ES-I3 (cell line): ENCODE measurements around the gene TMEM203.

Experiments used
- H3K36me3 ChIP-seq: 2 replicates; pipeline ENCODE4 v1.6.1; 2013; ENCODE audit warnings: mild to moderate bottlenecking, low read length, control low read depth, moderate library complexity; ENCODE audit not compliant: insufficient read depth
- H3K4me1 ChIP-seq: 2 replicates; pipeline ENCODE4 v1.6.1; 2013; ENCODE audit warnings: mild to moderate bottlenecking, control low read depth, low read length; ENCODE audit not compliant: insufficient read depth
- H3K9ac ChIP-seq: 2 replicates; pipeline ENCODE4 v1.6.1; 2013; ENCODE audit warnings: low read depth, mild to moderate bottlenecking, low read length, moderate library complexity
- H3K9me3 ChIP-seq: 2 replicates; pipeline ENCODE4 v1.6.1; 2013; ENCODE audit warnings: mild to moderate bottlenecking, low read length, moderate library complexity; ENCODE audit not compliant: control insufficient read depth, insufficient read depth

TMEM203 gene

DNA sequence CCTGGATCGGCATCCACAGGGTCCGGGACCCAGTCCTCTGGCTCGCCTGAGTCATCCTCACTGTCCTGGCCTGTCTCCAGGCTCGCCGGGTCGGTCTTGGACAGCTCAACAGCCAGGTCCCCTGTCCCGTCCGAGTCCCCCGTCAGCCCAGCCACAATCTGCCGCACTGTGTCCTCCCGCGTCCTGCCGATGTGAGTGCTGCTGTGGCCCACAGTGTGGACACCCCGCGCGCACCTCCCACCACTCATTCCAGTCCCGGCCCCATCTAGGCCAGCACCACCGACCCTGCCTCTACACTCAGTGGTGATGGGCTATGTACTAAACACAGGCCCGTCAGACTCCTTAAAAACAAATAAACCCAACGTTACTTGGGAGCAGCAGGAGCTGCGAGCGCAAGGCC, 23.8 kb downstream of the TMEM203 start:
- H3K4me1 ChIP-seq: no peaks in the 10 kb centered on the region
- no peak overlapping the region for H3K9ac ChIP-seq
- peaks cover 8% of the 10 kb centered on the region; the same call in 1 of the 2 replicates for H3K36me3 ChIP-seq
- H3K9me3 ChIP-seq: no peaks in the 10 kb centered on the region

DNA sequence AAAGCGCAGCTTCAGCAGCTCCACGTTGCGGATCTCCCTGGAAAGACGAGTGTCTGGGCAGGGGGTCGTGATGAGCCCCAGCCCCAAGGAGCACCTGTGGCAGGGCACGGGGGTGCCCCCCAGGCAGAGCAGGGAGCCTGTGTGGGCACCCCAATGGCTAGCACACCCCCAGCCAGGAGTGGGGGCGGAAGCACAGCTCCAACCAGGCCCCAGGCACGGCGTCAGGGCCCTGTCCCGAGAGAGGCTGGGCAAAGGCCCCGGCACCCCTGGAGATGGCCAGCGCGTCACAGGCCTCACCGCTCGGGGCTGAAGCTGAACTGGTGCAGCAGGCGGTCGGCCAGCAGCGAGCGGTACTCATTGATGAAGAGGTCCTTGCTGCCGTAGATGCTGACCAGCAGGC, 25.0 kb downstream of the TMEM203 start:
- no peak overlapping the region for H3K9ac ChIP-seq
- H3K4me1 ChIP-seq: no peaks in the 10 kb centered on the region
- no peaks in the 10 kb centered on the region for H3K9me3 ChIP-seq
- H3K36me3 ChIP-seq: peaks cover 8% of the 10 kb centered on the region; the same call in 1 of the 2 replicates

DNA sequence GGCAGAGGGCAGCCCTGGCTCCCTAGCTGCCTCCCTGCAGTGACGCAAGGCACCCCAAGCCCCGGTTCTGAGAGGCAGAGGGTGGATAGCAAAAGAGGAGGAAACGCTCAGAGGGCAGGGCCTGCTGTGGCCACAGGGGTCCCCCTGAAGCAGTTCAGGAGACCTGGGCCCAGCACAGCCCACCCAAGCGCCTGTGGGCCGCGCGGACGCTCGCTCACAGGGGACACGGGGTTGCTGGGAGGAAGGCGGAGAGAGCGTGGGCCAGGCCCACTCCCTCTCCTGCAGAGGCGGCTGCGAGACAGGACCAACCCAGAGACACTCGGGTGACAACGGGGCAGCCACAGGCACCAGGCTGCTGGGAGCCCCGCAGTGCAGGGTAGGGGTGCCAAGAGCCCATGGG, 25.7 kb downstream of the TMEM203 start:
- Histone ChIP-seq H3K9ac (no peak overlapping the region), H3K4me1 (no peaks in the 10 kb centered on the region), H3K36me3 (peaks cover 8% of the 10 kb centered on the region; the same call in 1 of the 2 replicates), H3K9me3 (no peaks in the 10 kb centered on the region)

DNA sequence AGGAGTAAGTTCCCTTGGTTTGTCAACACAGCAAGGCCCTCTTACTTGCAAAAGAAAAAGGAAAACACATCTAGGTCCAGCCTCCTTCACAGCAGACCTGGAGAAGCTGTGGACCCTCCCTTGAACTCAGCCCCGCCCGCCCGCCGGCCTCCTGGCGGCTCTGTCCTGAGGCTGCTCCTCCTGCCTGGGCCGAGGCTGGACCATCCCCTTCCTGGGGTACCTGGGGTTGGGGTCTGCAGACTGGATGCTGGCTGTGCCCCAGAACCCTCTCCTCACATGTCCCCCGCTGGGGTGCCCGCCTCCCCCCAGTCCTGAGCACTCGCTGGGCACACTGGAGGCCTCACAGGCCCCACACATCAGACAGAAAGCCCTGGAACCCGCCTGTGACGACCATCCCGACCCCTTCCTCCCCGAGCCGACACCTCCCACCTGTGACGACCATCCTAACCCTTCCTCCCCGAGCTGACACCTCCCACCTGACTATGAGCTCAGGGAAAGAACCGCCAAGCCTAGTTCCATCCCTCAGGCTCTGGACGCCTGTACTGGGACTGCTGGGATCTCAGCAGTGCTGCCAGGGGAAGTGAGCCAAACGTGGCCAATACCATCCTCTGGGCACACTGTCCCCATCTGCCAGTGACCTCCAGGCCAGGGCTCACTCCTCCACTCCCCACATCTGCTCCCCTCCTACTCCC, 26.4 kb downstream of the TMEM203 start:
- H3K9me3 ChIP-seq: no peaks in the 10 kb centered on the region
- no peaks in the 10 kb centered on the region for H3K4me1 ChIP-seq
- no peak overlapping the region for H3K9ac ChIP-seq
- peaks cover 8% of the 10 kb centered on the region; the same call in 1 of the 2 replicates for H3K36me3 ChIP-seq

DNA sequence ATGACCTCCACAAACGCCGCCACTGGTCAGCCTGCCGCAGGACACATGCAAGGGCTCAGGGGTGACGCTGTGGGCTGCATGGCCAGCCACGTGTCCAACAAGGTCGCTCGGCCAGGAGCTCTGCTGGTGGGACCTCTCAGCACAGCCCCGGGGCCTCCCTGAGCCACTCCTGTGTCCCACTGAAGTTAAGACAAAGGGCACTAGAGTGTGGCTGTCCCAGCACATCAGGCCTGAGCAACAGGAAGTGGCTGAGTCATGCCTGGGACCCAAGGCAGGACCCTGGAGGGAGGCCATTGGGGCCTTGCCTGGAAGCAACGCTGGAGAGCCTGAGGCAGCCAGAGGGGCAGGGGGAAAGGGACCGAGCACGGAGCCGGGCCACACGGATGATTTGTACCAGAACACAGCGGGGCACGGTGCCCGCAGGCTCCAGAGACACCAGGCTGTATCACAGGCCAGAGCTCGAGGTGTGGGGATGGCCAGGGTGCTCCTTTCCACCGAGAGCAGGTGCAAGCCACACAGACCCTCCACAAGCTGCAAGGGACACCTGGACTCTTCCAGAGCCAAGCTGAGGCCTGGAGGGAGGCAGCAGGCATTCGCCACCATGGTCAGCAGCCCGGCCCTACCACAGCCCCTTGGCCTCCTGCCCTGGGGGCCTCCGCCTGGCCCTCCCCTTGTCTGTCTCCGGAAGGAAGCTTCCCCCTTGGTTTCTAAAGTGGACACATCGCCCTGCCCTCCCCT, 27.1 kb downstream of the TMEM203 start:
- Histone ChIP-seq H3K9me3 (no peaks in the 10 kb centered on the region), H3K9ac (no peak overlapping the region), H3K36me3 (peaks cover 8% of the 10 kb centered on the region; the same call in 1 of the 2 replicates), H3K4me1 (no peaks in the 10 kb centered on the region)

DNA sequence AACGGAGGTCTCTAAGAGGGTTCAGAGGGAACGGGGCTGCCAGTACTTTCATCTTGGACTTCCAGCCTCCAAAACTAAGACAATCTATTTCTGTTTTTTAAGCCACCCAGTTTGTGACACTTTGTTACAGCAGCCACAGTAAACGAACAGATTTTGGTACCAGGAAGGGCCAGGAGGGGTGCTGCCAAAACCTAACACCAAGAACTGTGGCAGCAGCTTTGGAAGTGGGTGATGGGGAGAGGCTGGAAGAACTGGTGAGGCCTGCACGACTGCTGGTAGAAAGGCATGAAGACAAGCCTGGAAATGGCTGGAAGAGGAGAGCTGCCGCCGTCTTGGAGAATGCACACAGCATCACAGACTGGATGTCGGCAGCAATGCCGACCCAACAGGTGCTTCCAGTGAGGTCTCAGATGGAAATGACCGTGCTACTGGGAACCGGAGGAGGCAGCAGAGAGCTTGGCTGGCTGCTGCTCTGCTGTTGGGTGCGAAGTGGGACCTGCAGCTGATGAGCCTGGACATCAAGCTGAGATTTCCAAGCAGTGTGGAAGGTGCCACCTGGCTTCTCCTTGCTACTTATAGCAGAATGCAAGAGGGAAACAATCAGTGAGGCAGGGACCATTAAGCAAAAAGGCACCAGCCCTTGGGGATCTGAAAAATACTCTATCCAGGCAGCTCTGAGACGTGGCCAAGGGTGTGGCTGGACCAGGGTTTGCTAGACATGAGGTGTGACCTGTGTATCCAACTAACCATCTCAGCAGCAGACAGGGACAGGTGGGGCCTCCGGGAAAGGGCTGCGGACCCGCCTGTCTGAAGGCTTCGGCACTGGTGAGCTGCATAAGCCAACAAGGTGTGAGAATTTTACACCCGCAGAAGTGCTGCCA, 28.9 kb downstream of the TMEM203 start:
- Histone ChIP-seq H3K9me3 (no peaks in the 10 kb centered on the region), H3K4me1 (no peaks in the 10 kb centered on the region), H3K36me3 (peaks cover 8% of the 10 kb centered on the region; the same call in 1 of the 2 replicates), H3K9ac (no peak overlapping the region)

DNA sequence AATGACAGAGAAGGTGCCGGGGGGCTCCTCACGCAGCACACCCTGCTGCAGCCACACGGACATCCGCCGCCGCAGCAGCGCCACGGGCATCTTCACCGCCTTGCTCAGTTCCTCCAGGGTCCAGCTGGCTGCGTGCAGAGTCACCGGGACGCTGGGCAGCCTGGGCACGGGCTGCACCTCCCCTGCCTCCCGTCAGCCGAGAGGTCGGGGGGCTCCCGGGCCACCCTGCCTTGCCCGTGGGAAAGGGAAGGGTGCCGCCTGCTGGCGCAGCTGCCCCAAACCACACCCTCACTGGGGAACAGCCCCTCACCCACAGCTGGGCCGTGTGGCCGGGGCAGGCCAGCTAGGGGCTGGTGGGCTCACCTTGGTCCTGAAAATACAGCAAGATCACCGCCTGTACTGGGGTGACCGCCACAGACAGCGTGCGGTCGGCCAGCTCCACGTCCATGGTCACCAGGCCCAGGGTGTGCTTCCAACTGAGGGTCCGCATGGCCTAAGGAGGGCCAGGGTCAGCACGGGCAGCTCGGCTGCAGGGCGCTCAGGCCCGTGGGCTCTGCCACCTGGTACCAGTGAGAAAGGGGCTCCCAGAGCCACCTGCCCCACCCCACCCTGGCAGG, 30.0 kb downstream of the TMEM203 start:
- Histone ChIP-seq H3K9me3 (no peaks in the 10 kb centered on the region), H3K9ac (no peak overlapping the region), H3K36me3 (no peaks in the 10 kb centered on the region; the same call in 1 of the 2 replicates), H3K4me1 (no peaks in the 10 kb centered on the region)

DNA sequence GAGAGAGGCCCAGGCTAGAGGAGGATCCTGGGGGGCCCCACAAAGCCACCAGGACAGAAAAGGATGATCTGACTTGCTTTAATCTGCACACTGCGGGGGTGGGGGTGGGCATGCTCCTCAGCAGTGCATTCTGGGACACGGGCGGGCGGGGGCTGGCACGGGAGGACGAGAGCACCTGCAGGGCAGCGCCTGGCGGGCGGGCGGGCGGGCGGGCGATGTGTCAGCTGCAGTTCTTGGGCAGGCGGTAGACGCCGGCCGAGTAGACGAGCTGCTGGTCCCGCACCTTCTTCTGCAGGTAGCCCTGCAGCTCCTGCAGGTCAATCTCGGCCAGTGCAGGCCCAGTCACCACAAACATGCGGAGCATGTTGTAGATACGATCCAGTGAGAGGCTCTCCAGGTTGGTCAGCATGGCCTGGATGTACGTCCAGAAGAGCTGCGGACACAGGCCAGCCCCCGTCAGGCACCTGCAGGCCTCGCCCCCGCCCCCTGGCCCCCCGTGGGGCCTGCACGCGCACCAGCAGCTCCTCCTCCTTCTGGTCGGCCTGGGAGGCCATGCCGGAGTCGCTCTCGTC, 30.6 kb downstream of the TMEM203 start:
- Histone ChIP-seq H3K9me3 (no peaks in the 10 kb centered on the region), H3K4me1 (no peaks in the 10 kb centered on the region), H3K36me3 (no peaks in the 10 kb centered on the region), H3K9ac (no peak overlapping the region)

DNA sequence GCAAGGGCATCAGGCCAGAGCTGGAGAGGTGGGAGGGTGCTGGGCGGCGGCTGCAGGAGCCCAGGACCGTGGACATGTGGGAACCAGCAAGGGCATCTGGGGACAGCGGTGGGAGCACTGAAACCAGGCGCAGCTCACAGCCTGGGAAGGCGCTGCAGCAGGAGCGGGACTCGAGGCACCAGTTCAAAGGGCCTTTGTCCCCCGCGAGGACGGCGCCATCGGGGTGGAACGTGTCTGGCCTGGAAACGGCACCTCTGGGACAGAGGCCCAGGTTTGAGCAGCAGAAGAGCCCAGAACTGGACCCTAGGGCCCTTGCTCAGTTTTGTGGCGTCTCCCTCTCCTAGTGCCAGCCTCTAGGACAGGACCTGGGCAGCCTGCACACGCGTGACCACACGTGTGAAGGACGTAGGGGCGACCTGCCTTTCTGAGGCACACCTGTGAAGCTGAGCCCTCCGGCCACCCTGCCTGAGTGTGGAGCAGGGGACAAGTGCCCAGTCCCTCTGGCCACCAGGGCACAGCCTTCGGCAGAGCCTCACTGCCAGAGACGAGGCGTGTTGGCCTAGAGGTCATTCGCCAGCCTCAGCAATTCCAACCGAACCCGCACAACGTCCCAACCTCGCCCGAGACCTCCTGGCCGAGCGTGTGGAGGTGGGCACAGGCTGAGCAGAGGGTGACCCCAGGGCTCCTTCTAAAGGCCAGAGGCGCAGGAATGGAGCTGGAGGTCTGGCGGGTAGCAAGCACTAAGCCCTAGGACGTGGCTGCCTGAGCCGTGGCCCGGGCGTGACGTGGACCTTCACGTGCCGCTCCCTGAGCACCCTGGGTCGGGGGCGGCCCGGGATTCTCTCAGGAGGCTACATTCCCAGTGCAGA, 31.4 kb downstream of the TMEM203 start:
- Histone ChIP-seq H3K36me3 (no peaks in the 10 kb centered on the region), H3K9ac (no peak overlapping the region), H3K9me3 (no peaks in the 10 kb centered on the region), H3K4me1 (no peaks in the 10 kb centered on the region)

DNA sequence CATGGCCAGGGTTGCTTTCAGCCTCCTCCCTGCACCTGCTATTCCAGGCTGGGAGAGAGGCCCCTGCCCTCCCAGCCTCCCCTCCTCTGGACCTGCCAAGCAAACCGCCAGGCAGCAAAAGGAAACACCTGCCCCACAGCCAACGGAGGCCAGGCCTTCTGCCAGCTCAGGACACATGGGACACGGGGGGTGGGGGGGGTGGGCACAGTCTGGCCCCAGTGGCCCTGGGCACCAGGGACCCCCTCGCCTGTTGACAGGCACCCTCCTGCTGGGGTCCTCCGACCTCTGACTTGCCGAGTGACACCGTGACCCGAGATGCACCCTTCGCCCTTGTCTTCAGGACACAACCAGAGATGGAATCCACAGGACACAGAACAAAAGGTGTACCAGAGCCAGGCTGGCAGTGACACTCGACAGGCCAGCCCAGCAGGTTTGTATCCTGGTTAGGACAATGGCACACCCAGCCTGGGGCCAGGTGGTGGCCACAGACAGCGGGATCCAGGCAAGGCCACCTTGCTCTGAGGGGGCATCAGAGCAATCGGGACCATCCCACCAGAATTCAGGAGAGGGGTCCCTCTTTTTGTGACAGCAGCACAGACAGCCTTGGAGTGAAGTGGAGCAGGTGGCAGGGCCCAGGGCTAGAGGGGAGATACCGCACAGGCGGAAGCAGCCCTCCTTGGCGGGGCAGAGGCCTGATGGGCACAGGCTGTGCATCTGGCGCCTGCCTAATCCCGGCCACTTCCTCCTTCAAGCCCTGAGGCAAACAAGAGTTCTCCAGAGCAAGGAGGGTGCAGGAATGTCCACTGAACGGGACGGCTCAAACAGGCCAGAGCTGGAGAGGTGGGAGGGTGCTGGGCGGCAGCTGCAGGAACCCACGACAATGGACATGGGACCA, 32.3 kb downstream of the TMEM203 start:
- Histone ChIP-seq H3K4me1 (no peaks in the 10 kb centered on the region), H3K9ac (no peak overlapping the region), H3K9me3 (no peaks in the 10 kb centered on the region), H3K36me3 (no peaks in the 10 kb centered on the region)

DNA sequence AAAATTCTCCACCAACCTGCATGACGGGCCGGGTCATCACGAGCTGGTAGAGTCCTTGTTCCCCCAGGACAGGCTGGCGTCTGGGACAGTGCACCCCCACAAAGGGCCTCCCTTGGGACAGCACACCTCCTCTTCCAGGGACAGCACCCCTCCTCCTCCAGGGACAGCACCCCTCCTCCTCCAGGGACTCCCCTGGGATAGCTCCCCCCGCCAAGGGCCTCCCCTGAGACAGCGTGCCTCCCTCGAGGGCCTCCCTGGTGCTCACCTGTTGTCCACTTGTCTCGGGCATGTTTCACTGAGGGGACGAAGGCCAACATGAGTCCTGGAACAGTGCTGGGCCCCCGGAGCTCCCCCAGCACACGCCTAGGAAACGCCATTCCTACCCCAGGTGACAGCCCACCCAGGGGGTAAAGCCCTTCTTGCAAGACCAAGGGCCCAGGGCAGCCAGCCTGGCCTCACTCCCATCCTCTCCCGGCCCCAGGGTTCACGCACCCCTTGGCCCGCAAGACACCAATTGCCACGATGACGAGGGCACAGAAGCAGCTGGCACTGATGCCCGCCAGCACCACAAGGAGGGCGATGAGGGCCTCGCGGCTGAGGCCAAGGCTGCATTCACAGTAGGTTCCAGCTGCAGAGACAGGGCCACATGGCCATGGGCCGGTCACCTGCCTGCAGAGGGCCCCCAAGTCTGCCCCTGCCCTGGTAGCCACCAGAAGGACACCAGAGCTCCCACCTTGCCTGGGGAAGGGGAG, 34.1 kb downstream of the TMEM203 start:
- Histone ChIP-seq H3K4me1 (no peaks in the 10 kb centered on the region), H3K36me3 (no peaks in the 10 kb centered on the region), H3K9me3 (no peaks in the 10 kb centered on the region), H3K9ac (no peak overlapping the region)
